HCT116 (cell line): ENCODE measurements around the gene CC2D2B.
"Not testable (repeated sequence)": the region's sequence is repeated elsewhere in the genome, so short reads cannot be mapped to it uniquely, and the experiment has no call there.

Experiments
- CEBPB ChIP-seq: IDR thresholded peaks from 2 replicates; pipeline ENCODE4 v1.6.1; 2012; ENCODE audit warnings: low read depth
- CTCF ChIP-seq, 3 experiments: fragments of 200-600 bp in 1 of 3; sonication (generic) in 1 of 3; IDR thresholded peaks in 2 of 3; conservative IDR thresholded peaks in 1 of 3; 2 replicates each; pipeline ENCODE4 v1.5.1; 2012 to 2017; ENCODE audit warnings: low read depth in 2 of 3, low read length in 2 of 3, antibody characterized with exemption in 1 of 3, borderline replicate concordance in 1 of 3, control low read depth in 1 of 3, mild to moderate bottlenecking in 1 of 3, mixed read lengths in 1 of 3, mixed run types in 1 of 3, moderate library complexity in 1 of 3; ENCODE audit not compliant: insufficient read depth in 1 of 3
- EZH2 ChIP-seq: fragments of 200-600 bp; sonication (generic); IDR thresholded peaks from 2 replicates; pipeline ENCODE4 v1.6.1; 2017; ENCODE audit warnings: antibody characterized with exemption, mixed run types
- EZH2phosphoT487 ChIP-seq: fragments of 200-600 bp; IDR thresholded peaks from 2 replicates; pipeline ENCODE4 v1.6.1; 2018; ENCODE audit warnings: antibody characterized with exemption, borderline replicate concordance
- JUND ChIP-seq: IDR thresholded peaks from 2 replicates; pipeline ENCODE4 v1.6.1; 2012
- POLR2A ChIP-seq: IDR thresholded peaks from 2 replicates; pipeline ENCODE4 v1.7.0; 2011; ENCODE audit warnings: borderline replicate concordance; ENCODE audit not compliant: insufficient read depth, insufficient read length; ENCODE audit errors: extremely low read depth
- RAD21 ChIP-seq: IDR thresholded peaks from 2 replicates; pipeline ENCODE4 v1.6.1; 2012; ENCODE audit warnings: low read depth, mild to moderate bottlenecking
- SIN3A ChIP-seq: IDR thresholded peaks from 2 replicates; pipeline ENCODE4 v1.6.1; 2012; ENCODE audit warnings: low read depth
- TCF7L2 ChIP-seq: IDR thresholded peaks from 2 replicates; pipeline ENCODE4 v1.7.0; 2011; ENCODE audit warnings: borderline replicate concordance, inconsistent platforms; ENCODE audit not compliant: insufficient read depth, insufficient read length; ENCODE audit errors: extremely low read depth
- ZNF274 ChIP-seq: fragments of 200-500 bp; sonication (Bioruptor generic); IDR thresholded peaks from 2 replicates; pipeline ENCODE4 v1.6.1; 2014; ENCODE audit warnings: mild to moderate bottlenecking, low read depth, low read length, inconsistent platforms
- TF ChIP-seq, protein P1 (sequence below): IDR thresholded peaks from 2 replicates; pipeline ENCODE4 v1.6.1; 2012

DNA sequence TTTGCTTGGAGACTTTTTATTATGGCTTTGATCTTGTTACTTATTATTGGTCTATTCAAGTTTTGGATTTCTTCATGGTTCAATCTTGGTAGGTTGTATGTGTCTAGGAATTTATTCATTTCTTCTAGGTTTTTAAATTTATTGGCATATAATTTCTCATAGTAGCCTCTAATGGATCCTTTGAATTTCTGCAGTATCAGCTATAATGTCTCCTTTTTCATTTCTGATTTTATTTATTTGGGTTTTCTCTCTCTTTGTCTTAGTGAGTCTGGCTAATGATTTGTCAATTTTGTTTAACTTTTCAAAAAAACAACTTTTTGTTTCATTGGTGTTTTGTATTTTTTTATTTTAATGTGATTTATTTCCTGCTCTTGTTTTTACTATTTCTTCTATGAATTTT lies 8.3 kb downstream of the CC2D2B start:
- TF ChIP-seq CTCF (IDR thresholded peaks at IDR 0.05 in 2 of 3, conservative IDR thresholded peaks at IDR 0.05 in 1 of 3; ENCODE audit: borderline replicate concordance in 1 of 3, insufficient read depth in 1 of 3, low read depth in 2 of 3, low read length in 2 of 3); POLR2A; ZNF274; SIN3A; EZH2phosphoT487; EZH2; JUND; CEBPB; RAD21; TCF7L2: not testable (repeated sequence)
- TF ChIP-seq, protein P1, sequence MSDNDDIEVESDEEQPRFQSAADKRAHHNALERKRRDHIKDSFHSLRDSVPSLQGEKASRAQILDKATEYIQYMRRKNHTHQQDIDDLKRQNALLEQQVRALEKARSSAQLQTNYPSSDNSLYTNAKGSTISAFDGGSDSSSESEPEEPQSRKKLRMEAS = not testable (repeated sequence)
